ENCODE measurements around the gene RABL3. TPM values are rescaled to one million over a fixed set of nuclear protein-coding genes. Genes with fewer than 3 reads are reported as not detected.
"Not testable (repeated sequence)": the region's sequence is repeated elsewhere in the genome, so short reads cannot be mapped to it uniquely, and the experiment has no call there.

The RABL3 gene
- polyA plus RNA-seq, 1 of the 3 experiments (the other 2 are of a cell fraction), result 2.2 TPM

DNA sequence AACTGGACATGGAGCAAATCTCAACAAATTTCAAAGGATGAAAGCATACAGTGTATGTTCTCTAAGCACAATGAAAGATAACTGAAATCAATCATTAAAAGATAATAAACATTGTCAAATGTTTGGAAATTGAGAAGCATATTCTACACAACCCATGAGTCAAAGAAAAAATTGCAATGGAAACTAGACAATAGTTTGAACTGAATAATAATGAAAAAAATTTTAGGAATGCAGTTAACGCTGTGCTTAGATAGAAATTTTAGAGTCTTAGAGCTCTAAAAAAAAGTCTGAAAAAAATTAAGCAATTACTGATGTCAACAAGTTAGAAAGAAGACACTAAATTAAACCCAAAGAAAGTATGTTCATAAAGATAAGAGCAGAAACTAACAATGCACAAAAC, 15.5 kb downstream of the RABL3 start:
- Histone ChIP-seq H3K4me2 (no peak overlapping the region), H3K27ac (ENCODE audit: low read depth in 2 of 2, low read length in 1 of 2) (no peak overlapping the region), H3F3A (replicated peaks; ENCODE audit: insufficient read depth) (no peaks in the 10 kb centered on the region), H3K9me2 (no peaks in the 10 kb centered on the region), H4K20me1 (ENCODE audit: insufficient read depth) (no peaks in the 10 kb centered on the region), H3K9ac (no peak overlapping the region), H3K36me3 (replicated peaks in 1 of 2; ENCODE audit: control insufficient read depth in 1 of 2, insufficient read depth in 2 of 2, low read length in 1 of 2) (peaks cover 7% of the 10 kb centered on the region in 2 experiments), H3K4me3 (ENCODE audit: low read depth in 2 of 2, low read length in 1 of 2) (no peak overlapping the region), H2AFZ (ENCODE audit: low read depth) (no peak overlapping the region), H3K4me1 (ENCODE audit: control insufficient read depth in 1 of 2, insufficient read depth in 2 of 2, low read depth in 1 of 2, low read length in 1 of 2) (no peaks in the 10 kb centered on the region), H3K27me3 (ENCODE audit: insufficient read depth) (no peaks in the 10 kb centered on the region), H3K79me2 (ENCODE audit: insufficient read depth) (peaks cover 4% of the 10 kb centered on the region; the same call in 1 of the 2 replicates), H3K9me3 (no peaks in the 10 kb centered on the region)
- ChIA-PET POLR2A (no interaction called here), CTCF (no interaction called here)
- TF ChIP-seq GABPA (IDR thresholded peaks at IDR 0.05; ENCODE audit: low read depth) (no peak), RFX5 (IDR thresholded peaks at IDR 0.05; ENCODE audit: low read length) (no peak), GATA2 (CRISPR knock-in tag; IDR thresholded peaks at IDR 0.05) (no peak), SMC3 (IDR thresholded peaks at IDR 0.05; ENCODE audit: low read depth, low read length) (no peak), RXRA (IDR thresholded peaks at IDR 0.05; ENCODE audit: borderline replicate concordance, low read depth) (no peak), JUND (IDR thresholded peaks at IDR 0.05) (no peak), NRF1 (IDR thresholded peaks at IDR 0.05; ENCODE audit: low read depth, low read length) (no peak), YY1 (IDR thresholded peaks at IDR 0.05; ENCODE audit: low read depth) (no peak)
- TF ChIP-seq, protein P1, sequence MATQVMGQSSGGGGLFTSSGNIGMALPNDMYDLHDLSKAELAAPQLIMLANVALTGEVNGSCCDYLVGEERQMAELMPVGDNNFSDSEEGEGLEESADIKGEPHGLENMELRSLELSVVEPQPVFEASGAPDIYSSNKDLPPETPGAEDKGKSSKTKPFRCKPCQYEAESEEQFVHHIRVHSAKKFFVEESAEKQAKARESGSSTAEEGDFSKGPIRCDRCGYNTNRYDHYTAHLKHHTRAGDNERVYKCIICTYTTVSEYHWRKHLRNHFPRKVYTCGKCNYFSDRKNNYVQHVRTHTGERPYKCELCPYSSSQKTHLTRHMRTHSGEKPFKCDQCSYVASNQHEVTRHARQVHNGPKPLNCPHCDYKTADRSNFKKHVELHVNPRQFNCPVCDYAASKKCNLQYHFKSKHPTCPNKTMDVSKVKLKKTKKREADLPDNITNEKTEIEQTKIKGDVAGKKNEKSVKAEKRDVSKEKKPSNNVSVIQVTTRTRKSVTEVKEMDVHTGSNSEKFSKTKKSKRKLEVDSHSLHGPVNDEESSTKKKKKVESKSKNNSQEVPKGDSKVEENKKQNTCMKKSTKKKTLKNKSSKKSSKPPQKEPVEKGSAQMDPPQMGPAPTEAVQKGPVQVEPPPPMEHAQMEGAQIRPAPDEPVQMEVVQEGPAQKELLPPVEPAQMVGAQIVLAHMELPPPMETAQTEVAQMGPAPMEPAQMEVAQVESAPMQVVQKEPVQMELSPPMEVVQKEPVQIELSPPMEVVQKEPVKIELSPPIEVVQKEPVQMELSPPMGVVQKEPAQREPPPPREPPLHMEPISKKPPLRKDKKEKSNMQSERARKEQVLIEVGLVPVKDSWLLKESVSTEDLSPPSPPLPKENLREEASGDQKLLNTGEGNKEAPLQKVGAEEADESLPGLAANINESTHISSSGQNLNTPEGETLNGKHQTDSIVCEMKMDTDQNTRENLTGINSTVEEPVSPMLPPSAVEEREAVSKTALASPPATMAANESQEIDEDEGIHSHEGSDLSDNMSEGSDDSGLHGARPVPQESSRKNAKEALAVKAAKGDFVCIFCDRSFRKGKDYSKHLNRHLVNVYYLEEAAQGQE (IDR thresholded peaks at IDR 0.05; ENCODE audit: low read depth, low read length), result no peak
- WGBS (ENCODE audit: low lambda C conversion rate), result 81% methylated on average over 1 of the region's 1 CpG
- no peak for DNase-seq

DNA sequence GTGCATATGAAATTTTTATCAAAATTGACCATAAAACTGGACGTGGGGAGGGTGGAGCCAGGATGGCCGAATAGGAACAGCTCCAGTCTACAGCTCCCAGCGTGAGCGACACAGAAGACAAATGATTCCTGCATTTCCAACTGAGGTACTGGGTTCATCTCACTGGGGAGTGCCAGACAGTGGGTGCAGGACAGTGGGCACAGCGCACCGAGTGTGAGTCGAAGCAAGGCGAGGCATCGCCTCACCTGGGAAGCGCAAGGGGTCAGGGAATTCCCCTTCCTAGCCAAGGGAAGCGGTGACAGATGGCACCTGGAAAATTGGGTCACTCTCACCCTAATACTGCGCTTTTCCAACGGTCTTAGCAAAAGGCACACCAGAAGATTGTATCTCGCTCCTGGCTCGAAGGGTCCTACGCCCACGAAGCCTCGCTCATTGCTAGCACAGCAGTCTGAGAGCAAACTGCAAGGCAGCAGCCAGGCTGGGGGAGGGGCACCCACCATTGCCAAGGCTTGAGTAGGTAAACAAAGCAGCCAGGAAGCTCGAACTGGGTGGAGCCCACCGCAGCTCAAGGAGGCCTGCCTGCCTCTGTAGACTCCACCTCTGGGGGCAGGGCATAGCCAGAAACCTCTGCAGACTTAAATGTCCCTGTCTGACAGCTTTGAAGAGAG, 23.0 kb downstream of the RABL3 start:
- H3K4me2 ChIP-seq; H3K27me3 ChIP-seq (ENCODE audit: insufficient read depth): not testable (repeated sequence)

More for the DNA sequence above, 23.0 kb downstream of the RABL3 start:
- CTCF ChIA-PET, result interaction anchor here (1.4 kb wide), 1 partner anchor 20 kb away, joined by 3 read pairs; no protein-coding TSS in a partner anchor
- H3K9me3 ChIP-seq; POLR2A ChIA-PET; DNase-seq; H3F3A ChIP-seq (replicated peaks; ENCODE audit: insufficient read depth); H3K27ac ChIP-seq (ENCODE audit: low read depth in 2 of 2, low read length in 1 of 2); H3K9ac ChIP-seq; H3K4me1 ChIP-seq (ENCODE audit: control insufficient read depth in 1 of 2, insufficient read depth in 2 of 2, low read depth in 1 of 2, low read length in 1 of 2); H3K4me3 ChIP-seq (ENCODE audit: low read depth in 2 of 2, low read length in 1 of 2); H2AFZ ChIP-seq (ENCODE audit: low read depth); H3K36me3 ChIP-seq (replicated peaks in 1 of 2; ENCODE audit: control insufficient read depth in 1 of 2, insufficient read depth in 2 of 2, low read length in 1 of 2); H3K9me2 ChIP-seq; H4K20me1 ChIP-seq (ENCODE audit: insufficient read depth): not testable (repeated sequence)
- peaks cover 12% of the 10 kb centered on the region; the same call in 1 of the 2 replicates for H3K79me2 ChIP-seq (ENCODE audit: insufficient read depth)
- 90% methylated on average over 13 of the region's 20 CpGs for WGBS (ENCODE audit: low lambda C conversion rate)
